ENCODE results near the gene MACF1. TPM values are rescaled to one million over a fixed set of nuclear protein-coding genes. Genes with fewer than 3 reads are reported as not detected.
"Not testable (repeated sequence)": the region's sequence is repeated elsewhere in the genome, so short reads cannot be mapped to it uniquely, and the experiment has no call there.

The MACF1 gene
- total RNA-seq, 1 donor from 2014 or later, result 296 TPM

DNA sequence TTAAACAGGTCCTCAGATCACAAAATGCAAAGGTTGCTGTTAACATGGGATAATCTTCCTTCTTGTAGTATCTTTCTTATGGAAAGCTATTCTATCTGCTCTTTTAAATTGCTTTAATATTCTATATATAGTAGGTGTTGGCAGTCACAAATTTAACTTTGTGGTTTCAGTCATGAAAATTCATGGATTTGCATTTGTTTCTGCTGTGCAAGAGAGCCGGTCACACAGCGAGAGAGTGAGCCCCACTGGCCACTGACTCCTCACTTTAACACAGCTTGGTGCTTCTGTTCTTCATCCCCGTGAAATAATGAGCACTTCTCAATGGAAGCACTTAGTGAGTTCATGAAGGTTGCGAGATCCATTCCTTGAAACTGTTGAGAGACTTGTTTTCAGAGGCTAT, 268.8 kb downstream of the MACF1 start:
- no peak overlapping the region for H3K4me3 ChIP-seq (ENCODE audit: low read depth, low read length)
- TF ChIP-seq, protein P1, sequence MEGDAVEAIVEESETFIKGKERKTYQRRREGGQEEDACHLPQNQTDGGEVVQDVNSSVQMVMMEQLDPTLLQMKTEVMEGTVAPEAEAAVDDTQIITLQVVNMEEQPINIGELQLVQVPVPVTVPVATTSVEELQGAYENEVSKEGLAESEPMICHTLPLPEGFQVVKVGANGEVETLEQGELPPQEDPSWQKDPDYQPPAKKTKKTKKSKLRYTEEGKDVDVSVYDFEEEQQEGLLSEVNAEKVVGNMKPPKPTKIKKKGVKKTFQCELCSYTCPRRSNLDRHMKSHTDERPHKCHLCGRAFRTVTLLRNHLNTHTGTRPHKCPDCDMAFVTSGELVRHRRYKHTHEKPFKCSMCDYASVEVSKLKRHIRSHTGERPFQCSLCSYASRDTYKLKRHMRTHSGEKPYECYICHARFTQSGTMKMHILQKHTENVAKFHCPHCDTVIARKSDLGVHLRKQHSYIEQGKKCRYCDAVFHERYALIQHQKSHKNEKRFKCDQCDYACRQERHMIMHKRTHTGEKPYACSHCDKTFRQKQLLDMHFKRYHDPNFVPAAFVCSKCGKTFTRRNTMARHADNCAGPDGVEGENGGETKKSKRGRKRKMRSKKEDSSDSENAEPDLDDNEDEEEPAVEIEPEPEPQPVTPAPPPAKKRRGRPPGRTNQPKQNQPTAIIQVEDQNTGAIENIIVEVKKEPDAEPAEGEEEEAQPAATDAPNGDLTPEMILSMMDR (conservative IDR thresholded peaks at IDR 0.05; ENCODE audit: low read depth, low read length), result no peak
- DNase-seq (ENCODE audit: low read depth), result no peak

- H3K4me3 ChIP-seq (ENCODE audit: low read depth, low read length), result no peak overlapping the region
- no peak for DNase-seq (ENCODE audit: low read depth)
- TF ChIP-seq, protein P1 (conservative IDR thresholded peaks at IDR 0.05; ENCODE audit: low read depth, low read length), result no peak
Measured at GRCh38 chr1:39474810-39475209, 270.3 kb downstream of the MACF1 start.

DNA sequence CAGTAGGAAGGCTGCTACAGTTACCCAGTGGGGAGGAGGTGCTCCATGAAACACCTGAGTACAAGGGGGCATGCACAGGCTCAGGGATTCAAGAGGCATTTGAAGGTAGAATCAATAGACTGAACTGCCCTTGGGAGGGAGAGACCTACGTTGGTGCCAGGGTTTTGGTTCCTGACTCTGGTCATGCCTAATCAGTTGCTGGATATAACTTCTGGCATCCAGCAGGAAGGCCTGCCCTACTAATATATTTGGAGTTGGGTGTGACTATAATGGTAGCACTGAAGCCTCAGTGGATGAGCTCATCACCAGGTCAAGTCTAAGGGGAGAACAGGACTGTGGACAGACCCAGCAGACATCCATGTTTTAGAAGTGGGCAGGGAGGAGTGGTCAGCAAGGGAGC, 271.1 kb downstream of the MACF1 start:
- not testable (repeated sequence) for DNase-seq (ENCODE audit: low read depth); H3K4me3 ChIP-seq (ENCODE audit: low read depth, low read length)

GRCh38 chr1:39478126-39478915, 273.8 kb downstream of the MACF1 start:
- H3K4me3 ChIP-seq (ENCODE audit: low read depth, low read length), result no peak overlapping the region
- no peak for DNase-seq (ENCODE audit: low read depth)
- TF ChIP-seq, protein P1 (conservative IDR thresholded peaks at IDR 0.05; ENCODE audit: low read depth, low read length), result no peak

DNA sequence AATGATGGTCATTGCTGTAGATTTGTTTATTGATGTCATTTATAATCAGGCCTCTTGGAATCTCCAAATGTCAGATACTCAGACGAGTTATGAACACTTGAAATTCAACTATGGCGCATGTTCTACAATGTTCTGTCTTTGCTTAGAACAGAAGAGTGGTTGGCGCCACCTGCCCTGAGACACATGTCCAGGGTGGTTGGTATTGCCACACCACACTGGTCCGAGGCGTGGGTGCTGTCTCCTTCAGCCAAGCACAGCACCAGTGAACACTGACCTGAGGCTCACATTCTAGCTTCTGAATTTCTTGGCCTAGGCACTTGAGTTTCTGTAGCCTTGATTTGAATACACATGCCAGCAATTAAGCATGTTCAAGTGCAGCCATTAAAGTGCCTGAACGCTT, 276.8 kb downstream of the MACF1 start:
- no peak for DNase-seq (ENCODE audit: low read depth)
- TF ChIP-seq, protein P1 (conservative IDR thresholded peaks at IDR 0.05; ENCODE audit: low read depth, low read length), result no peak
- no peak overlapping the region for H3K4me3 ChIP-seq (ENCODE audit: low read depth, low read length)

DNA sequence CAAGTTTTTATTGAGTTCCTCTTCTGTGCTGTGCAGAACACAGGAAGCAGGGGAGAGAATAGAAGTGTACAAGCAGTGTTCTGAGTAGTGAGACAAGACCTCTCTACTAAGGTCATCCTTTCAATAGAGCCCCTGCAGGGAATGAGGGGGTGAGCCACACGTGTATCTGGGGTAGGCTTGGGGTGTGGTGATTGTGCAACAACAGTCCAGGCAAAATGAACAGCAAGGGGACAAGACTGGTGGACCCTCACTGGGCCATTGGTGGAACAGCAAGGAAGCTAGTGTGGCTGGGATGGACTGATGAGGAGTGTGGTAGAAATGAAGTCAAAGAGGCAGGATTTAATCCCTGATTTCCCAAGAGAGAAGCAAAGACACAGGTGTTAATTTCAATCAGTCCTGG, 278.8 kb downstream of the MACF1 start:
- no peak for DNase-seq (ENCODE audit: low read depth)
- H3K4me3 ChIP-seq (ENCODE audit: low read depth, low read length), result no peak overlapping the region
- TF ChIP-seq, protein P1 (conservative IDR thresholded peaks at IDR 0.05; ENCODE audit: low read depth, low read length), result no peak

GRCh38 chr1:39484564-39484963, 280.1 kb downstream of the MACF1 start:
- TF ChIP-seq, protein P1 (conservative IDR thresholded peaks at IDR 0.05; ENCODE audit: low read depth, low read length), result no peak
- H3K4me3 ChIP-seq (ENCODE audit: low read depth, low read length), result no peak overlapping the region
- no peak for DNase-seq (ENCODE audit: low read depth)

Measured in epithelial cell of proximal tubule (primary cell).